Body of pancreas (tissue), 4 donors: Measurements from ENCODE around the gene TBX10. TPM values are rescaled to one million over a fixed set of nuclear protein-coding genes. Genes with fewer than 3 reads are reported as not detected.

ENCODE experiments used
- ATAC-seq: fragments of 150-250 bp; one replicate; pipeline ENCODE4 v1.9.1; 2016
- DNase-seq, 4 donors: peaks; one replicate each; pipeline ENCODE4 v3.0.0-alpha.2; 2019
- H3K27ac ChIP-seq, 4 donors: fragments of 200-600 bp; sonication (generic); 1 replicate in 3 of 4; 2 replicates in 1 of 4; pipeline versions ENCODE4 v1.5.1 to v1.6.1; 2016 to 2019; ENCODE audit warnings: mild to moderate bottlenecking in 1 of 4, mixed read lengths in 1 of 4, moderate library complexity in 1 of 4
- H3K27me3 ChIP-seq, 2 donors: fragments of 200-600 bp; sonication (generic); one replicate each; pipeline ENCODE4 v1.6.0; 2016; ENCODE audit warnings: mild to moderate bottlenecking in 1 of 2
- H3K36me3 ChIP-seq, 2 donors: fragments of 200-600 bp; sonication (generic); replicated peaks in 1 of 2; 2 replicates each; pipeline ENCODE4 v1.5.1; 2016; ENCODE audit warnings: low read depth in 2 of 2; ENCODE audit not compliant: insufficient read depth in 1 of 2
- H3K4me1 ChIP-seq: fragments of 200-600 bp; sonication (generic); one replicate; pipeline ENCODE4 v1.6.0; 2016
- H3K4me3 ChIP-seq, 2 donors: fragments of 200-600 bp; sonication (generic); 1 replicate in 1 of 2; 2 replicates in 1 of 2; pipeline ENCODE4 v1.5.1; 2016 to 2019
- H3K9me3 ChIP-seq, 3 donors: fragments of 200-600 bp; sonication (generic); 1 replicate in 2 of 3; 2 replicates in 1 of 3; pipeline ENCODE4 v1.5.1; 2016
- CTCF ChIP-seq, 7 experiments: fragments of 450-650 bp in 4 of 7; fragments of 200-600 bp in 3 of 7; sonication (generic) in 3 of 7; IDR thresholded peaks; one replicate each; pipeline ENCODE4 v1.5.1; 2016 to 2019; ENCODE audit warnings: antibody characterized with exemption in 7 of 7
- POLR2A ChIP-seq, 3 donors: fragments of 450-650 bp; IDR thresholded peaks; one replicate each; pipeline ENCODE4 v1.6.1; 2016; ENCODE audit warnings: antibody characterized with exemption in 3 of 3, mild to moderate bottlenecking in 2 of 3
- WGBS, 2 donors: methylation state at CpG; one replicate each; pipeline ENCODE4 v1.1.5; 2017; 5-methylcytosine and 5-hydroxymethylcytosine counted together
- intact Hi-C: fragments of 100-400 bp; cut with DNase I; formaldehyde crosslinking; loops from one replicate; pipeline ENCODE4 v1.15.1; 2023
- total RNA-seq, 2 donors: library from RNA; depleted of rRNA; stranded (reverse); fragments of >200 nt; gene quantifications; one replicate each; pipeline ENCODE4 v1.1.0, GENCODE V29; 2016

TBX10 gene
- total RNA-seq, 2 donors from 2014 or later, result not detected

GRCh38 chr11:67613960-67614715, 25.4 kb downstream of the TBX10 start:
- peak; percentile 40 to 64 (median 54) for TF ChIP-seq CTCF (IDR thresholded peaks at IDR 0.05)
- TF ChIP-seq POLR2A (IDR thresholded peaks at IDR 0.05), result peak in 2 of 3 donors; percentile 64 to 68
- Histone ChIP-seq H3K27me3 (no peaks in the 10 kb centered on the region), H3K27ac (peak overlapping the region; percentile 59 to 85 (median 74)), H3K9me3 (no peaks in the 10 kb centered on the region), H3K4me3 (no peak overlapping the region), H3K4me1 (peaks cover 16% of the 10 kb centered on the region), H3K36me3 (peaks cover 0 to 16% of the 10 kb centered on the region in 2 donors)
- intact Hi-C loops, result no loop called here
- 13 to 28% methylated on average over 9 to 21 of the region's 23 CpGs for WGBS, 2 donors
- ATAC-seq (peak; percentile 76), DNase-seq (peak; percentile 62 to 68 (median 64))

- peaks cover 0 to 16% of the 10 kb centered on the region in 2 donors for H3K36me3 ChIP-seq
- H3K27ac ChIP-seq, result peak overlapping the region; percentile 41 to 85 (median 74)
- WGBS, 2 donors, result 86 to 96% methylated on average over 8 to 16 of the region's 17 CpGs
- TF ChIP-seq POLR2A (IDR thresholded peaks at IDR 0.05), result no peak
- no peak for TF ChIP-seq CTCF (IDR thresholded peaks at IDR 0.05)
- intact Hi-C loops, result no loop called here
- peaks cover 19% of the 10 kb centered on the region for H3K4me1 ChIP-seq
- DNase-seq, result peak in 1 of 4 donors; percentile 12
- H3K9me3 ChIP-seq, result no peaks in the 10 kb centered on the region
- no peak overlapping the region for H3K4me3 ChIP-seq
- ATAC-seq, result peak; percentile 11
- H3K27me3 ChIP-seq, result no peaks in the 10 kb centered on the region
Measured at GRCh38 chr11:67613313-67613959, 26.1 kb downstream of the TBX10 start.

- intact Hi-C loops, result no loop called here
- WGBS, 2 donors, result 91 to 92% methylated on average over 2 to 11 of the region's 13 CpGs
- Histone ChIP-seq H3K9me3 (no peaks in the 10 kb centered on the region), H3K27me3 (no peaks in the 10 kb centered on the region), H3K4me1 (peaks cover 26% of the 10 kb centered on the region), H3K27ac (no peak overlapping the region), H3K4me3 (no peak overlapping the region), H3K36me3 (peaks cover 0 to 16% of the 10 kb centered on the region in 2 donors)
- DNase-seq (no peak), ATAC-seq (no peak)
- TF ChIP-seq POLR2A (IDR thresholded peaks at IDR 0.05), result no peak
- no peak for TF ChIP-seq CTCF (IDR thresholded peaks at IDR 0.05)
Measured at GRCh38 chr11:67612751-67613150, 26.8 kb downstream of the TBX10 start.

- WGBS, 2 donors, result 88 to 89% methylated on average over 25 to 35 of the region's 37 CpGs
- ATAC-seq (no peak), DNase-seq (no peak)
- intact Hi-C loops, result no loop called here
- Histone ChIP-seq H3K9me3 (no peaks in the 10 kb centered on the region), H3K4me3 (no peak overlapping the region), H3K36me3 (peaks cover 0 to 16% of the 10 kb centered on the region in 2 donors), H3K4me1 (peaks cover 32% of the 10 kb centered on the region), H3K27me3 (no peaks in the 10 kb centered on the region), H3K27ac (no peak overlapping the region)
- no peak for TF ChIP-seq CTCF (IDR thresholded peaks at IDR 0.05)
- no peak for TF ChIP-seq POLR2A (IDR thresholded peaks at IDR 0.05)
Measured at GRCh38 chr11:67611704-67612587, 27.6 kb downstream of the TBX10 start.
